ENCODE results near the gene CDH4. TPM values are rescaled to one million over a fixed set of nuclear protein-coding genes. Genes with fewer than 3 reads are reported as not detected.

CDH4 gene
- total RNA-seq, 1 donor from 2014 or later: 9.2 TPM

DNA sequence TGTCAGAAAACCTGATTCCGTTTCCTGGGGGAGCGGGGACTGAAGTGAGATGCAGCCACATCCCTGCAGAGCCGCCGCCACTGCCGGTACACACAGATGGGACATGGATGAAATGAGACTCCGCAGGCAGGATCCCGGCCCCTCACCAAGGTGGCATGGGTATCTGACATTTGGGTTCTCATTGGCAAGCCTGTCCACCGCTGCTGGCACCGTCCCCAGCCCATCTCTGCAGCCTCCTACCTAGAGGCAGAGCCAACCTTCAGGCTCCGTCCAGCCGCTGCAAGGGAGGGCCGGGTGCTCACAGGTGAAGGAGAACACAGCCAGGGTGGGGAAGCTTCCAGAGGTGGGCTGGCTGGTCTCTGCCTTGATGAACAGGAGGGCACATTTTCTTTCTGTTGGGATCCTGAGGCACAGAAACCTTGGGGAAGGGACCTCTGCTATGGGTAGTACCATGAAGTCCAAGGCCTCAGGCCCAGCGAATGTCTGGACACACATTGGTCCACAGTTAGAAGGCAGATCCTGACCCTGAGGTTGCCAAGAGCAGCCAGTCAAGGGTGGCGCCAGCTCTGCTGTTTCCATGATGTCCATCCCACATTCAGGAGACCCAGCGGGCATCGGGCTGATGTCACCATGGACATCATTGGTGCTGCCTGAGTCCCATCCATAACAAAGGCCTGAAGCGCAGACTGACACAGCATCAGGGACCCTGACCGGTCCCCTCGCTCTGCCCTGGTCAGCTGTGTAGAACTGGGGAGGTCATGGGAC lies 636.2 kb downstream of the CDH4 start:
- DNase-seq (ENCODE audit: extremely low read depth, low read depth, low spot score): no peak

DNA sequence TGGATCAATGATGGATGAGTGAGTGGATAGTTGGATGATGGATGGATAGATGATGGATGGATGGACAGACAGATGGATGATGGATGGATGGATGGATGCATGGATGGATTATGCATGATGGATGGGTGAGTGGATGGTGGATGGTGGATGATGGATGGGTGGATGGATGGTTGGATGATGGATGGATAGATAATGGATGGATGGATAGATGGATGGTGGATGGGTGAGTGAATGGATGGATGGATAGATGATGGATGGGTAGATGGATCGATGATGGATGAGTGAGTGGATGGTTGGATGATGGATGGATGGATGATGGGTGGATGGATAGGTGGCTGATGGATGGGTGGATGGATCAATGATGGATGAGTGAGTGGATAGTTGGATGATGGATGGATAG lies 637.6 kb downstream of the CDH4 start:
- DNase-seq (ENCODE audit: extremely low read depth, low read depth, low spot score): no peak

DNA sequence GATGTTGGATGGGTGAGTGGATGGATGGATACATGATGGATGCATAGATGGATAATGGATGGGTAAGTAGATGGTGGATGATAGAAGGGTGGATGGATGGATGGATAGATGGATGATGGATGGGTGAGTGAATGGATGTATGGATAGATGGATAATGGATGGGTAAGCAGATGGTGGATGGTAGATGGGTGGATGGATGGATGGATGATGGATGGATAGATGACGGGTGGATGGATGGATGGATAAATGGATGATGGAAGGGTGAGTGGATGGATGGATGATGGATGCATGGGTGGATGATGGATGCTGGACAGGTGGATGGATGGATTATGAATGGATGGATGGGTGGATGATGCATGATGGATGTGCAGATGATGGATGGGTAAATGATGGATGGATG lies 638.1 kb downstream of the CDH4 start:
- no peak for DNase-seq (ENCODE audit: extremely low read depth, low read depth, low spot score)

DNA sequence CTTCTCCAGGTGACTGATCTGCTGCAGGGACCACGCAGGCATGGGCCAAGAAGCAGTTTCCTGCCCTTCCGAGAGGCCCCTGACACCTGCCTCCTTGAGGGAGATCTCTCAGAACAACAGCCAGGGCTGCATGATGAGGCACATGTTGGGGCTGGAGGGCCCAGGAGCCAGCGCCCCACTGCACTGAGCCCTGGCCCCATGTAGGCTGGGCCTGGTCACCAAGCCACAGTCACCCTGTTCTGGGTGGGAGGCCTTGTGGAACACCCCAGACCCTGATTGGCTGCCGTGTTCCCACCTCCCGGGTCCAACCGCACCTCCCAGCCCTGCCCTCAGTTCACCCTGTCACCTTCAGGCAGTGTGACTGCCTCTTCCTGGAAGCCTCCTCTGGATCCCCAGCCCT lies 639.4 kb downstream of the CDH4 start:
- no peak for DNase-seq (ENCODE audit: extremely low read depth, low read depth, low spot score)

DNA sequence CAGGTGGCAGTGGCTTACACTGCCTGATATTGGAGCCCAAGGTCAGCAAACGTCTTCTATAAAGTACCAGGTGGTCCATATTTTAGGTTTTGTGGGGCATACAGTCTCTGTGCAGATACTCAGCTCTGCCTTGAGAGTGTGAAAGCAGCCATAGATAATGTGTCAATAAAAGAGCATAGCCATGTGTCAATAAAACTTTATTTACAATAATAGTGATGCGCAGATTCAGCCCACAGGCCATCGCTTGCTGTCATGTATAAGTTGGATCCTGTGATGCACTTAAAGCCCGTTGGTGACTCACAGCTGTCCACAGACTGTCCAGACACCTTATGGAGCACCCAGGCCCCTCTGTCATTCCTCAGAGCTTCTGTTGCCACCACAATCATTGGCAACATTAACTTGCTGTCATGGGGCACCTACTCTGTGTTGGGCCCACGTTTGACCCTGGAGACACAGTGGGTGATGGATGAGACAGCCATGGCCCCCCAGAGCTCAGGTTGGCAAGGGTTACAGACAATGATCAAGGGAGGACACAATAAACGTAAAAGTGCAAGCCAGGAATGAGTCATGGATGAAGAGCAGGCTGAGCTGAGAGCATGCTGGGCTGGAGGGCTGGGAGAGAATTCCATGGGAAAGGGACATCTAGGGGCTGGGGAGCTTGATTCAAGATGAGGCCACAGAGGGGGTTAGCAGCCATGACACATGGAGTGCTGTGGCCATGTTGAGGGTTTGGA lies 640.0 kb downstream of the CDH4 start:
- no peak for DNase-seq (ENCODE audit: extremely low read depth, low read depth, low spot score)

DNA sequence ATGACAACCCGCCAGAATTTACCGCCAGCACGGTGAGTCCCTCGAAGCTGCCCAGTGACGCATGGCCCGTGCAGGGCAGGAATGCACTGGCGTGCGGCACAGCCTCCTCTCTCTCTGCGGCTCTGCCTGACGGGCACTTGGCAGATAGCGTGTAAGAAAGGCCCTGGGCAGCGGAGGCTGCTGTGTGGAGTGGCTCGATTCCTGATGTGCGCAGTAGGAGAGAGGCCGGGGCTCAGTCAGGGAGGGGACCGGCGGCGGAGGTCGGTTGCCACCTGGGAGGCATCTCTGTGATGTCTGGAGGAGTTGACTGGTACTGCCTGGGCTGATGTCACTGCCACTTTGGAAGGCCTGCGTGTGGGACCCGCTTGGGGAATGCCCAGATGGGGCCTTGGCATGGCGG lies 643.0 kb downstream of the CDH4 start:
- no peak for DNase-seq (ENCODE audit: extremely low read depth, low read depth, low spot score)

DNA sequence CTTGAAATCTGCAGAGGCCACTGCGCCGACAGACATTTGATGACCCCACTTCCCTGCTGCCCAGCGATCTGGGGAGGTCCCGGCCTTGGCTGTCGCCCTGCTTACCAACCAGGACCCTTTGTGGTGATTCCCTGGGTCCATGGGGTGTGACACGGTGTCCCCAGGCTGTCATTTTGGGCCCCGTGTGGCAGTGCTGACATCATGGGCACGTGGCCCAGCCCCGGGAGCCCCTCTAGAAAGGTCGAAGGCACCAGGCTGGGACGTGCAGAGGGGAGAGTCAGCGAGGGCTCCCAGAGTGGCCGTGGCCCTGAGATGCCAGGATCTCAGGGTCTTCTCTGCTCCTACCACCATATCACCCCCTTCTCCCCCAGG lies 643.6 kb downstream of the CDH4 start:
- DNase-seq (ENCODE audit: extremely low read depth, low read depth, low spot score): no peak

DNA sequence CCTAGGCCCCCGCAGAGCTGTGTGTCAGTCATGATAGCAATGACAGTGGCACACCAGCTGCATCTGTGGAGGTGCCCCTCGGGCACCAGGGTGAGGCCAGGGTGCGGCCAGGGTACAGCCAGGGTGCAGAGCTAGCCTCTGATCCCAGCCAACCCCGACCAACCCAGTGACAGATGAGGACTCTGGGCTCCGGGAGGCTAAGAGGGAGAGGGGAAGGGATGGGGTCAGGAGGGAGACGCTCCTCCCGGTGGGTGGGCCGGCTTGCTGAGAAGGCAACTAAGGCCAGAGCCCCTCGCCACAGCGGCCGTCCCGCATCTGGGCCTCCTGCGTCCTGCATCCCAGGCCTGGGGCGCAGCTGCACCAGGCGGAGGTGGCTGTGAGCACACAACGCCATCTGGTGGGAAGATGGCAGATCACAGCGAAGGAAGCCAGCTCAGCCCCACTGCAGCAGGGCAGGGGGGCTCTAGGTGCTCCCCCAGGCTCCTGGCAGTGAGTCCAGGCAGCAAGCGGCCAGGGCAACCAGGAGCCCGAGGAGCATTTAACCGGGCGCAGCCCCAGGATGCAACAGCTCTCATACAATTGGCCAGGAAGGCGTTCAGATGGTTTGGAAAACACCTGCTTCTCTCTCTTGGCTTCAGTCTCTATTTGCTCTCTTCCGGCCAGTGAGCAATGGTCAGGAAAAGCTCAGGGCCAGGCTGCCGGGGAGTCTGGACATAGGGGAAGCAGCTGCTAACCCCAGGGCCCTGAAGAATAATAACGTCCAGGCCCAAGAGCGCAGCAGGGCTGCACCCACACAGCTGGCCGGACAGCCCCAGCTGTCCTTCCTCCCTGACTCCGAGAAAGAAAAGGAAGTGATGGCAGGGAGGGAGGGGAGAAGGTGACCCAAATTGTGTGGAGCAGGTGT lies 644.2 kb downstream of the CDH4 start:
- no peak for DNase-seq (ENCODE audit: extremely low read depth, low read depth, low spot score)

DNA sequence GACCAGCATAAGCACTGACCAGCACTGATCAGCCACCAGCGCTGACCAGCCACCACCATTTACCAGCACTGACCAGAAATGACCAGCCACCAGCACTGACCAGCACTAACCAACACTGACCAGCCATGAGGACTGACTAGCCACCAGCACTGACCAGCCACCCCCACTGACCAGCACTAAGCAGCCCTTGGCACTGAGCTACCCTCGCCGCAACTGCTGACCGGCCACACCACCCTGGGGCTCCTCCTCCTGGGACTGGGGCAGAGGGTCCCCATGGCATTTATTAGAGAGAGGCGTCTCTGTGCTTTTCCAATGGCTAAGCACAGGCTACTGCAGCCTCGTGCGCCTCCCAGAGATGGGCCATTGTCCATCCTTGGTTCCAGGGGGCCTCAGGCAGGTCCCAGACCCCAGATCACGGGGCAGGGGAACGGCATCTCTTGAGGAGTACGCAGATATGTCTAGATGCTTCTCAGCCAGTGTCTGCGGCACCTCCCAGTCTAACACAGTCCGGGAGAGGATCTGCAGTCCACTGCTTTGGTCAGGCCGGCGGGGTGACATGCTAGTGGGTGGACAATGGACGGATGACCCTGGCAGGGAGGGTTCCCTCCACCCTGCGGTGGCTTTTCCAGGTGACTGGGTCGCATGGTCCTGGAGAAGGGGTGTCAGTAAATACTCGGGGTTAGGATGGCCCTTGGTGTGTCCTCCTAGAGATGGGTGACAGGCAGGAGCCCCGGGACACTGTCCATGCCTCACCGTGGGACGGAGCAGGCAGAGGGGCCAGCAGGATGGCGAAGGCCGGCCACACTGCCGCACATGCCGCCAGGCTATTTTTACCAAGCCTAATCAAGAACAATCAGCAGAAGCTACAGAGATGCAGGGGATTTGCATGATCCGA lies 645.6 kb downstream of the CDH4 start:
- no peak for DNase-seq (ENCODE audit: extremely low read depth, low read depth, low spot score)

DNA sequence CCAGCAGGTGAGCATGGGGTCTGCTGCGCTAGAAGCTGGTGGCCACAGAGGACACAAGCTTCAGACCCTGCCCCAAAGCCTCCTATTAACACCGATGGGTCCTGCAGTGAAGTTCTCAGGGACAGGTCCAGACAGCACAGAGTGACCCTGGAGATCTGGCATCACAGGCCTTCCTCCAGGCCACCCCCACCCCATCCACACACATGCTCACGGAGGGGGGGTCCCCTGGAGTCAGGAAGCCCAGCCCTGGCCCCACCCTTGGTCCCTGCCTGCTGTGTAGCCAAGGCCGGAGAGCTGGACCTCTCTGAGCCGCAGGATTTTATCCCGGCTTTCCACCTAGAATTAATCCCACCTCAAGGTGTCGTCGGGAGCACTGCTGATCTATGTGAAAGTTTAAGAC lies 646.3 kb downstream of the CDH4 start:
- DNase-seq (ENCODE audit: extremely low read depth, low read depth, low spot score): no peak

DNA sequence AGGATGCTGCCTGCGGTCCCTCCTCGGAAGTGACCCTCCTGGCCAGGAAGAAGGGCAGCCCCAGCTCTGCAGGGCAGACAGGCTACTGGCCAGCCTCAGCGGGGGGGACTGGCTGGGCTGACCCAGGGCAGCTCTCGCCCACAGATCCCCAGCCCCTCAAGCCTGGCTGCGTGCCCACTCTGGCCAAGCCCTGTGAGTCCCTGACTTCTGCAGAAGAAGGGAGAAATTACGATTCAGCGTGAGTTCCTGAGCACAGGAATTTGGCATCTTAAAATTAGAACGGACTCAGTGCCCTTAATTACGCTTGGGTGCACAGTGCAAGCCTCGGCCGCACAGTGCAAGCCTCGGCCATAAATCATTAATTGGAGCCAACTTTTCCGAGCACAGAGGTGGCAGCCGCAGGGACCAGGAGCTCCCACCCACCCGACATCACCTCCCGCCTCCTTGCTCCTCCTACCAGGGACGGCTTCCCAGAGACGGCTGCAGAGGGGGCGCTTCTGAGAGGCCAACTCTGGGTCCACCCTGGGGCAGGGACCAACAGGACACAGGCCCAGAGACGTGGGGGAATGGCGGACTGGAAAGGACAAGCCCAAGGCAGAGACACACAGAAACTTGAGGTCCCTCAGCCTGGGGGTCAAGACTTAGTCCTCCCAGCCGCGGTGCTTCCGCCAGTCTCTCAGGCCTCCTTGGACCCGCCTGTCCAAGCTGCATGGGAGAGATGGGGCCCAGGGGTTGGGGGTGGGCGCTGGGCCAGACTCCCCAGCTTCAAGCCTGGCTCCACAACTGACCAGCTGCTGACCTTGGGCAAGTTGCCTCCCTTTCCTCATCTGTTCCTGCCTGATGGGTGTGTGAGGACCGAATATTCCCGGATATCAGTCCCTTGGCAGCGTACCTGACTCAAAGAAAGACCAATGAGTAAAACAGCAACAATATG lies 648.2 kb downstream of the CDH4 start:
- no peak for DNase-seq (ENCODE audit: extremely low read depth, low read depth, low spot score)

DNA sequence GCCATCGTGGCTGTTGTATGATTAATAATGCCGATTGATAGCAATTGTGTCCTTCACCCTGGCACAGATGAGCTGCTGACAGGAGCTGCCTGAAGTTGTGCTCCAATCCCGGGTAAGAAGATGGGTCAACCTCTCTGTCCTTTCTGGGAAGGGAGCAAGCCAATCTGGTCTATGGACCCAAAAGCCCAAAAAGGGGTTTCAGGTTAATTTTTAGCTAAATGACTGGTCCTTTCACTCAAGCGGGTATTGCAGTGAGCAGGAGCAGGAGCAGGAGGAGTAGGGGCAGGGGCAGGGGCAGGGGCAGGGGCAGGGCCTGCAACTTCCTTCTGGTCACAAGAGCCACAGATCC lies 648.9 kb downstream of the CDH4 start:
- DNase-seq (ENCODE audit: extremely low read depth, low read depth, low spot score): no peak

DNA sequence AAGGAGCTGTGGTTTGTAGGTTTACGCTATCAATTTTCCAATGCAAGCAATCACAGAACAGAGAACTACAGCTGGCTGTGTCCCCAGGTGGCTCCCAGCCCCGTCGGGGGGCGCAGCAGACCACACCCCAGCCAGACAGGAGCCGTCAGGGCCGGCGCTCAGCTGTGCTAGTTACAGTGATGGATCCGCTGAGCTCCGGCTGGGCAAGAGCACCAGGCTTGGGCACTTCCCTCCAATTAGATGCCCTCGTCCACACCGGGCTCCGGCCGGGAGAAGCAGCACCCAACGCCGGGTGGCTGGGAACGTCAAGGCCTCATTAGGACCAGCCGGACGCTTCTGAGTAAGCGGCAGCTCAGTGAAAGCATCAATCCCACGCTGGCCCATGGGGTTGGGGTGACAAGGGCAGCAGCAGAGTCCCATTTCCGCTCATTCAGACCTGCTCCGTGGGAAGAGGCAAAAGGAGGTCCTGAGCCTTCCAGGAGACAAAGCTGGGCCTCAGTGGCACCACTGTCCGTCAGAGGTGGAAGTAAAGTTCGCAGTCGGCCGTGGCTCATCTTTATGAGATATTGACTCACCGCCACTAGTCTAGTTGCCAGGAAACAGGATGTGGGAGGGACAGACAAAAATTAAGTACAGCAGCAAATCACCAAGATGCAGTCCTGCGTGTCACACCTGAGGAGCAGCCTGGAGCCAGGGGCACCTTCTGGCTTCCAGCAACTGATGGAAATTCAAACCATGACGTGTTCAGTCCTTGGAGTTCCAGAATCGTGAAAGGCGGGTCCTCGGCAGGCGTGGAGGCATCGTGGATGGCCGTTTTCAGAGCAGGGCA lies 649.5 kb downstream of the CDH4 start:
- no peak for DNase-seq (ENCODE audit: extremely low read depth, low read depth, low spot score)

DNA sequence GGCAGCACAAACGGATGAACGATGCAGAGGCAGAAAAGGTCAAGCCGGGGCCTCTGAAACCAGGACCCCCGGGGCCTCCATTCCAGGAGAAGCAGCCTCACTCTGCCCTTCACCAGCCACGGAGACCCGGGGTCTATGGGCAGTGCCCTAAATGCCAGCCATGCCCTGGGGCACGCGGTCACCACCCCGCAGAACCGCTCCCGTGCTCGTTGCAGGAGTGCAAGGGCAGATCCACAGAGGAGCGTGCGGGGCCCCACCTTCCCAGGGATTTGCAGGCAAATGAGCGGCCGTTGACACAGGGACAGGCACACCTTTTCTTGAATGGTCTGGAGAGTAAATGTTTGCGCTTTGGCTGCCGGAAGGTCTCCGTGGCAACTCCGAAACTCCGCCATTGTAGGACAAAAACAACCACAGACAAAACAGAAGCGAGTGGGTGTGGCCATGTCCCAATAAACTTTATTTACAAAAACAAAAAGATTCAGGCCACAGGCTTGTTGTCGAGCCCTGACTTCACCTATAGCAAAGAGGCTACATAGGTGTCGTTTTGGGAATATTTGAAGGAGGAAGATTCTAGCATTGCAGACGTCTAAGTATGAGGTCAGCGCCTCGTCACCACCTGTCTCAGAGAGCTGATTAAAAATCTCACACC lies 650.3 kb downstream of the CDH4 start:
- DNase-seq (ENCODE audit: extremely low read depth, low read depth, low spot score): no peak

DNA sequence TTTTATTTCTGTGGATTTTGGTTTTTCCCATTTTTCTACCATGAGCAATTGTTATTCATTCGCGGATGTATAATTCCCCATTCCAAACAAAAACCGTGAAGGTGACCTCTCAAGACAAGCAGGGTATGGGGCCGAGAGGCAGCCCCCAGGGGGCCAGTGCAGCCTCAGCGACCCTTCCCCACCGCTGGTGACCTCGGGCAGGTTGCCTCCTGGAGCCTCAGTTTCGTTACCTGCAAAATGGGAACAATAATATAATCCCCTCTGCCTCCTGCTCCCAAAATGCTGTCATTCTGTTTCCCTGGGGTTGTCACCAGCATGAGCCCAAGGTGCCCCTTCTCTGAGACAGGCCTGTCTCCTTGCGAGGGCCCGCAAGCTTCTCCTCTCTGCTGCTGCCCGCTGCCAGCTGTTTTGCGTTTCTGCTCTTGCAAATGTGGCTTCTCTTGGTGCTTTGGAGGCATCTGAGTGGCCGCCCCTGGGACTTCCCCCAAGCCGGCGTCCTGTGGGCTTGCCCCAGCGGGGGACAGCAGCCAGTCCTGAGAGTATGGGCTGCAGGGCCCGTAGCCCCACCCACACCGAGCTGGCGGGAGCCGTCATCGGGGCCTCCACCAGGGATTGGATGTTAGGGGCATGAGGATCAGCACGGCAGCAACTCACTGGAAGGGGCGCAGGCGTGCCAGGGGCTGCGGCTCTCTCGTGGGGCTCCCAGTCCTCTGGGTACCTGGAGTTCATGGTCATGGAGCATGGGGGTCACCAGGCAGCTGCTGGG lies 651.7 kb downstream of the CDH4 start:
- no peak for DNase-seq (ENCODE audit: extremely low read depth, low read depth, low spot score)

DNA sequence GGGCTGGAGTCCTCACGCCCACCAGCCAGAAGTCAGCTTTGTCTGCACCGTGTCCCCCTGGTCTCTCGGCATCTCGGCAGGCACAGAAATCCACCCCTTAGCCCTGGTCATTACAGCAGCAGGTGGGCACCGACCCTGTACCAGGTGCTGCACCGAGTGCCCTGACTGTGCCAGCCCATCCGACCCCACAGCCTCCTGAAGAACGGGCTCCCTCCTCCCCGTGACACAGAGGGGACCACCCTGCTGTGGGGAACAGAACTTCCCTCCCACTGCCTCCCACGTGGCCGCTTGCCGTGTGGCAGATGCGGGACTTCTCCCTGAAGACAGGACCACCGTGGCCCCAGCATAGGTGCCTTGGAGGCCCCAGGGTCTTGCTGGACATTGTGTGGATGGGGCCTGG lies 652.4 kb downstream of the CDH4 start:
- no peak for DNase-seq (ENCODE audit: extremely low read depth, low read depth, low spot score)

DNA sequence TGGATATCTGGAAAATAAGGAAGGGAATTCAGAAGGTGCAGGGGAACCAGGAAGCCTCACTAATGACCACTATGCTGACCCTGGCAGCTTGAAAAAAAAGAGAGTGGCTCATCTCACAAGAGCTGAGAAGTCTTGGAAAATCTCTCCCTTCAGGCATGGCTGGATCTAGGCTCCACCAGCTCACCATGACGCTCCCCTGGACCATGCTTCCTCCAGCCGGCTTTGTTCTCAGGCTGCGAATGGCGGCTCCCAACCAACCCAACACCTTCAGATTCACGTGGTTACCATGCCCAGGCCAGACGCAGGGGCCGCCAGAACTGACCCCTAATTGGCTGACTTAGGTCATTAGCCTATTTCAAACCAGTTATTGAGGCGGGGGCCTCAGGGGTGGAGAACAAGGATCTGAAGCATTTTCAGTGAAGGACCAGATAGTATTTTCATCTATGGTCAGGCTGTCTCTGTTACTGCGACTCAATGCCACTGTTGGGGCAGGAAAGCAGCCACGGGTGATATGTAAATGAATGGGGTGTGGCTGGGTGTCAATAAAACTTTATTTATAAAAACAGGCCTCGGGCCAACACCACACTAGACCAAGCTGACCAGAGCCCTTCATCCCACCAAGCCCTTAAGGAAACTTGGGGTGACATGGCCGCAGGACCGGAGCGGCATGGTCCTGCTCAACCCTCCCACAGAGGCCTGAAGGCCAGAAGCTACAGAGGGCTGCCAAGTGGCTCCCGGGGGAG lies 653.9 kb downstream of the CDH4 start:
- no peak for DNase-seq (ENCODE audit: extremely low read depth, low read depth, low spot score)

All from glomerular endothelial cell (primary cell).